Stimulated activated CD4-positive, alpha-beta T cell treated with anti-CD3 and anti-CD28 coated beads, Interleukin-15, amount 100 ng/mL, for 1 hour (primary cell): ENCODE results near the gene ATP10A.

Experiments used
- DNase-seq, 2 donors: peaks; one replicate each; pipeline ENCODE4 v3.0.0-alpha.2; 2020; ENCODE audit warnings: low read depth in 1 of 2, low spot score in 1 of 2

The ATP10A gene

GRCh38 chr15:25830844-25831451 is 32.2 kb downstream of the ATP10A start:
- no peak for DNase-seq

- no peak for DNase-seq
Measured at GRCh38 chr15:25829073-25829472, 34.1 kb downstream of the ATP10A start.

- no peak for DNase-seq
Measured at GRCh38 chr15:25825207-25825606, 37.9 kb downstream of the ATP10A start.

GRCh38 chr15:25824618-25825017 is 38.5 kb downstream of the ATP10A start:
- DNase-seq: no peak

- no peak for DNase-seq
Measured at GRCh38 chr15:25812845-25813244, 50.3 kb downstream of the ATP10A start.

- no peak for DNase-seq
Measured at GRCh38 chr15:25812073-25812472, 51.1 kb downstream of the ATP10A start.

- no peak for DNase-seq
Measured at GRCh38 chr15:25811481-25811906, 51.6 kb downstream of the ATP10A start.

GRCh38 chr15:25810631-25811091 is 52.5 kb downstream of the ATP10A start:
- no peak for DNase-seq

GRCh38 chr15:25810154-25810553 is 53.0 kb downstream of the ATP10A start:
- DNase-seq: no peak

GRCh38 chr15:25807063-25807462 is 56.1 kb downstream of the ATP10A start:
- DNase-seq: no peak

- DNase-seq: no peak
Measured at GRCh38 chr15:25805031-25805430, 58.1 kb downstream of the ATP10A start.

- no peak for DNase-seq
Measured at GRCh38 chr15:25804451-25804850, 58.7 kb downstream of the ATP10A start.

GRCh38 chr15:25803541-25803940 is 59.6 kb downstream of the ATP10A start:
- DNase-seq: no peak

GRCh38 chr15:25803036-25803435 is 60.1 kb downstream of the ATP10A start:
- DNase-seq: no peak

- no peak for DNase-seq
Measured at GRCh38 chr15:25802285-25802830, 60.8 kb downstream of the ATP10A start.

- DNase-seq: no peak
Measured at GRCh38 chr15:25801586-25802284, 61.4 kb downstream of the ATP10A start.

- no peak for DNase-seq
Measured at GRCh38 chr15:25800761-25801515, 62.2 kb downstream of the ATP10A start.

GRCh38 chr15:25799906-25800700 is 63.0 kb downstream of the ATP10A start:
- DNase-seq: no peak

GRCh38 chr15:25797936-25798901 is 64.9 kb downstream of the ATP10A start:
- no peak for DNase-seq

GRCh38 chr15:25797511-25797935 is 65.6 kb downstream of the ATP10A start:
- no peak for DNase-seq
